ENCODE measurements around the gene PKMYT1.
A peak's percentile ranks its signal among the peaks of the same experiment; 100 is the strongest.

The PKMYT1 gene

GRCh38 chr16:3019594-3020246 lies 39.5 kb upstream of the PKMYT1 start:
- peak overlapping the region; percentile 28 for H3K4me3 ChIP-seq (ENCODE audit: low read depth, low read length)

- H3K4me3 ChIP-seq (ENCODE audit: low read depth, low read length) = peak within 1 kb of the TSS; percentile 93
Observed at GRCh38 chr16:3017794-3018506, 37.7 kb upstream of the PKMYT1 start, which contains the start of gene CLDN6. Gene CLDN6 (minus strand): TSS chr16:3018183. CDS start chr16:3016021, 2,162 bp downstream.

- peak overlapping the region; percentile 93 for H3K4me3 ChIP-seq (ENCODE audit: low read depth, low read length)
Observed at GRCh38 chr16:3017344-3017743, 37.1 kb upstream of the PKMYT1 start.

- H3K4me3 ChIP-seq (ENCODE audit: low read depth, low read length) = no peak overlapping the region
Observed at GRCh38 chr16:3015865-3016521, 35.7 kb upstream of the PKMYT1 start.

- H3K4me3 ChIP-seq (ENCODE audit: low read depth, low read length) = no peak overlapping the region
Observed at GRCh38 chr16:3014971-3015370, 34.7 kb upstream of the PKMYT1 start.

GRCh38 chr16:3013998-3014690 lies 33.9 kb upstream of the PKMYT1 start:
- H3K4me3 ChIP-seq (ENCODE audit: low read depth, low read length) = no peak overlapping the region

- no peak overlapping the region for H3K4me3 ChIP-seq (ENCODE audit: low read depth, low read length)
Observed at GRCh38 chr16:3013491-3013951, 33.3 kb upstream of the PKMYT1 start.

GRCh38 chr16:3012828-3013420 lies 32.7 kb upstream of the PKMYT1 start, which contains the start of gene CLDN9:
Gene CLDN9 (plus strand): TSS chr16:3012923. CDS start chr16:3013363, 440 bp downstream.
- H3K4me3 ChIP-seq (ENCODE audit: low read depth, low read length) = no peak within 1 kb of the TSS

GRCh38 chr16:3012246-3012645 lies 32.0 kb upstream of the PKMYT1 start:
- H3K4me3 ChIP-seq (ENCODE audit: low read depth, low read length) = no peak overlapping the region

- no peak overlapping the region for H3K4me3 ChIP-seq (ENCODE audit: low read depth, low read length)
Observed at GRCh38 chr16:3010510-3010909, 30.3 kb upstream of the PKMYT1 start.

- H3K4me3 ChIP-seq (ENCODE audit: low read depth, low read length) = no peak overlapping the region
Observed at GRCh38 chr16:3009568-3010390, 29.5 kb upstream of the PKMYT1 start.

- H3K4me3 ChIP-seq (ENCODE audit: low read depth, low read length) = no peak overlapping the region
Observed at GRCh38 chr16:3008690-3009037, 28.4 kb upstream of the PKMYT1 start.

GRCh38 chr16:3007957-3008689 lies 27.9 kb upstream of the PKMYT1 start:
- peak overlapping the region; percentile 18 for H3K4me3 ChIP-seq (ENCODE audit: low read depth, low read length)

GRCh38 chr16:3007059-3007956 lies 27.1 kb upstream of the PKMYT1 start:
- H3K4me3 ChIP-seq (ENCODE audit: low read depth, low read length) = no peak overlapping the region

GRCh38 chr16:3004781-3005284 lies 24.6 kb upstream of the PKMYT1 start:
- peak overlapping the region; percentile 35 for H3K4me3 ChIP-seq (ENCODE audit: low read depth, low read length)

- H3K4me3 ChIP-seq (ENCODE audit: low read depth, low read length) = peak overlapping the region; percentile 8
Observed at GRCh38 chr16:3004319-3004718, 24.1 kb upstream of the PKMYT1 start.

GRCh38 chr16:3003582-3004270 lies 23.5 kb upstream of the PKMYT1 start:
- H3K4me3 ChIP-seq (ENCODE audit: low read depth, low read length) = no peak overlapping the region

Measured in iPS-11a (cell line).